Keratinocyte (primary cell): ENCODE results near the gene SSNA1. TPM values are rescaled to one million over a fixed set of nuclear protein-coding genes. Genes with fewer than 3 reads are reported as not detected.
A peak's percentile ranks its signal among the peaks of the same experiment; 100 is the strongest.

Experiments
- DNase-seq: peaks from one replicate; pipeline ENCODE4 v3.0.0-alpha.2; 2011; ENCODE audit warnings: low read depth, missing footprints, low spot score
- FAIRE-seq: peaks from 2 replicates; lab custom pipeline; 2011; peaks lifted over from hg19 to GRCh38; lab: Jason Lieb, UNC
- H2AFZ ChIP-seq: 2 replicates; pipeline ENCODE4 v1.6.0; 2012; ENCODE audit warnings: low read length, control low read depth, inconsistent platforms; ENCODE audit not compliant: control insufficient read depth
- H3K27ac ChIP-seq: 2 replicates; pipeline ENCODE4 v1.5.1; 2011; ENCODE audit warnings: low read length; ENCODE audit not compliant: control insufficient read depth, insufficient read depth
- H3K27me3 ChIP-seq: 3 replicates; pipeline ENCODE4 v1.6.0; 2011; ENCODE audit warnings: low read length; ENCODE audit not compliant: control insufficient read depth, insufficient read depth; ENCODE audit errors: extremely low read depth
- H3K36me3 ChIP-seq, 2 experiments: 2 replicates in 1 of 2; 3 replicates in 1 of 2; pipeline ENCODE4 v1.5.1; 2011; ENCODE audit warnings: low read length in 2 of 2, mild to moderate bottlenecking in 1 of 2; ENCODE audit not compliant: control insufficient read depth in 2 of 2, insufficient read depth in 2 of 2; ENCODE audit errors: extremely low read depth in 1 of 2
- H3K4me1 ChIP-seq: 3 replicates; pipeline ENCODE4 v1.5.1; 2011; ENCODE audit warnings: low read length; ENCODE audit not compliant: control insufficient read depth, insufficient read depth; ENCODE audit errors: extremely low read depth
- H3K4me2 ChIP-seq: 3 replicates; pipeline ENCODE4 v1.6.0; 2011; ENCODE audit warnings: low read depth, low read length; ENCODE audit not compliant: control insufficient read depth, insufficient read depth; ENCODE audit errors: extremely low read depth
- H3K4me3 ChIP-seq, 3 experiments: fragments of 200-600 bp in 1 of 3; sonication (generic) in 1 of 3; 2 replicates in 2 of 3; 3 replicates in 1 of 3; pipeline ENCODE4 v1.5.1; 2011 to 2016; ENCODE audit warnings: low read length in 3 of 3, mild to moderate bottlenecking in 3 of 3, control low read depth in 2 of 3, inconsistent platforms in 1 of 3, low read depth in 1 of 3, mixed read lengths in 1 of 3, mixed run types in 1 of 3, moderate library complexity in 1 of 3; ENCODE audit not compliant: control insufficient read depth in 2 of 3, insufficient read depth in 2 of 3; ENCODE audit errors: extremely low read depth in 1 of 3
- H3K79me2 ChIP-seq: 2 replicates; pipeline ENCODE4 v1.6.0; 2012; ENCODE audit warnings: low read length; ENCODE audit not compliant: control insufficient read depth, insufficient read depth
- H3K9ac ChIP-seq: 3 replicates; pipeline ENCODE4 v1.6.0; 2011; ENCODE audit warnings: low read length; ENCODE audit not compliant: control insufficient read depth, insufficient read depth; ENCODE audit errors: extremely low read depth
- H3K9me1 ChIP-seq: 3 replicates; pipeline ENCODE4 v1.6.0; 2011; ENCODE audit warnings: low read length; ENCODE audit not compliant: control insufficient read depth, insufficient read depth; ENCODE audit errors: extremely low read depth
- H3K9me3 ChIP-seq: 2 replicates; pipeline ENCODE4 v1.5.1; 2012; ENCODE audit warnings: low read depth, low read length; ENCODE audit not compliant: control insufficient read depth
- H4K20me1 ChIP-seq: 3 replicates; pipeline ENCODE4 v1.6.0; 2011; ENCODE audit warnings: low read length; ENCODE audit not compliant: control insufficient read depth, insufficient read depth; ENCODE audit errors: extremely low read depth
- CTCF ChIP-seq, 3 experiments: IDR thresholded peaks in 1 of 3; conservative IDR thresholded peaks in 1 of 3; optimal IDR thresholded peaks in 1 of 3; 2 replicates in 2 of 3; 3 replicates in 1 of 3; pipeline versions ENCODE3 to v1.5.1; 2011; ENCODE audit warnings: low read length in 3 of 3, mild to moderate bottlenecking in 3 of 3, moderate library complexity in 2 of 3, control low read depth in 1 of 3, inconsistent platforms in 1 of 3; ENCODE audit not compliant: insufficient read depth in 2 of 3; ENCODE audit errors: extremely low read depth in 1 of 3
- EZH2 ChIP-seq: IDR thresholded peaks from one replicate; pipeline ENCODE4 v1.6.1; 2012; ENCODE audit warnings: inconsistent platforms, mild to moderate bottlenecking, low read length, moderate library complexity
- dilution Hi-C: fragments of 300-500 bp; cut with MboI; formaldehyde crosslinking; loops from one replicate; pipeline ENCODE4 v1.7.0; 2020; ENCODE audit warnings: low sequenced_read_pairs; ENCODE audit not compliant: extremely low pct_ligation_motif_present
- polyA plus RNA-seq, 5 experiments: library from polyadenylated mRNA; depleted of rRNA in 3 of 5; stranded (reverse) in 3 of 5; stranded (forward) in 1 of 5; unstranded in 1 of 5; fragments of >200 nt; gene quantifications; 1 replicate in 1 of 5; 2 replicates in 3 of 5; 3 replicates in 1 of 5; pipeline versions ENCODE4 v1.2.1 to v1.2.3, GENCODE V29; 2011 to 2012; ENCODE audit warnings: missing spikeins in 2 of 5, low read depth in 1 of 5, low replicate concordance in 1 of 5

Gene SSNA1
- polyA plus RNA-seq, 1 donor (not counting 4 experiments of a cell fraction or from before 2014, with no cell fraction given), result 45.3 TPM

- no peak for DNase-seq
Measured at GRCh38 chr9:137187386-137187785, 1.1 kb upstream of the SSNA1 start.

GRCh38 chr9:137188086-137188489, 388 bp upstream of the SSNA1 start:
- no peak for FAIRE-seq
- Histone ChIP-seq H3K9ac (peak overlapping the region; percentile 92), H3K4me2 (peak overlapping the region; percentile 97), H3K36me3 (peaks cover 18 to 24% of the 10 kb centered on the region in 2 experiments), H3K9me1 (no peaks in the 10 kb centered on the region), H3K9me3 (no peaks in the 10 kb centered on the region), H3K27ac (peak overlapping the region; percentile 89), H2AFZ (peak overlapping the region; percentile 91), H3K79me2 (peaks cover 47% of the 10 kb centered on the region), H3K4me1 (peaks cover 23% of the 10 kb centered on the region), H4K20me1 (no peaks in the 10 kb centered on the region), H3K4me3 (peak overlapping the region; percentile 88 to 96 (median 90)), H3K27me3 (no peaks in the 10 kb centered on the region)
- TF ChIP-seq EZH2 (no peak), CTCF (optimal IDR thresholded peaks at IDR 0.05 in 1 of 3, IDR thresholded peaks at IDR 0.05 in 1 of 3, conservative IDR thresholded peaks at IDR 0.05 in 1 of 3; ENCODE audit: extremely low read depth in 1 of 3, insufficient read depth in 2 of 3, low read length in 3 of 3) (no peak)
- DNase-seq, result no peak
- dilution Hi-C loops, result no loop called here

More at GRCh38 chr9:137187386-137187785, 1.1 kb upstream of the SSNA1 start:
- Histone ChIP-seq H3K4me1 (peaks cover 23% of the 10 kb centered on the region), H3K27me3 (no peaks in the 10 kb centered on the region), H2AFZ (no peak overlapping the region), H4K20me1 (no peaks in the 10 kb centered on the region), H3K27ac (peak overlapping the region; percentile 89), H3K79me2 (peaks cover 47% of the 10 kb centered on the region), H3K9me3 (no peaks in the 10 kb centered on the region), H3K36me3 (peaks cover 23 to 28% of the 10 kb centered on the region in 2 experiments), H3K4me2 (peak overlapping the region; percentile 97), H3K9me1 (no peaks in the 10 kb centered on the region), H3K4me3 (peak overlapping the region; percentile 88 to 96 (median 90)), H3K9ac (peak overlapping the region; percentile 92)
- FAIRE-seq, result no peak
- TF ChIP-seq CTCF (optimal IDR thresholded peaks at IDR 0.05 in 1 of 3, IDR thresholded peaks at IDR 0.05 in 1 of 3, conservative IDR thresholded peaks at IDR 0.05 in 1 of 3; ENCODE audit: extremely low read depth in 1 of 3, insufficient read depth in 2 of 3, low read length in 3 of 3), result no peak
- TF ChIP-seq EZH2, result no peak
- dilution Hi-C loops, result no loop called here
